ENCODE results near the gene EFR3B. TPM values are rescaled to one million over a fixed set of nuclear protein-coding genes. Genes with fewer than 3 reads are reported as not detected.

Gene EFR3B
- total RNA-seq, 2 experiments from 2014 or later: 0.16 to 0.23 TPM

GRCh38 chr2:25049422-25049821 is 7.5 kb downstream of the EFR3B start:
- ChIA-PET CTCF (interaction anchor here (1.7 to 2.6 kb wide), 2 partner anchors 80 to 147 kb away, joined by 6 to 7 read pairs; no protein-coding TSS in a partner anchor), POLR2A (no interaction called here)
- no peaks in the 10 kb centered on the region for H3K36me3 Mint-ChIP-seq (ENCODE audit: low read depth)
- ATAC-seq (no peak), DNase-seq (no peak)
- H3K27me3 Mint-ChIP-seq: peaks cover 35% of the 10 kb centered on the region
- intact Hi-C loops (cut with micrococcal nuclease): no loop called here
- peaks cover 10% of the 10 kb centered on the region for H3K4me1 Mint-ChIP-seq (ENCODE audit: low read depth)
- TF ChIP-seq, protein P1, sequence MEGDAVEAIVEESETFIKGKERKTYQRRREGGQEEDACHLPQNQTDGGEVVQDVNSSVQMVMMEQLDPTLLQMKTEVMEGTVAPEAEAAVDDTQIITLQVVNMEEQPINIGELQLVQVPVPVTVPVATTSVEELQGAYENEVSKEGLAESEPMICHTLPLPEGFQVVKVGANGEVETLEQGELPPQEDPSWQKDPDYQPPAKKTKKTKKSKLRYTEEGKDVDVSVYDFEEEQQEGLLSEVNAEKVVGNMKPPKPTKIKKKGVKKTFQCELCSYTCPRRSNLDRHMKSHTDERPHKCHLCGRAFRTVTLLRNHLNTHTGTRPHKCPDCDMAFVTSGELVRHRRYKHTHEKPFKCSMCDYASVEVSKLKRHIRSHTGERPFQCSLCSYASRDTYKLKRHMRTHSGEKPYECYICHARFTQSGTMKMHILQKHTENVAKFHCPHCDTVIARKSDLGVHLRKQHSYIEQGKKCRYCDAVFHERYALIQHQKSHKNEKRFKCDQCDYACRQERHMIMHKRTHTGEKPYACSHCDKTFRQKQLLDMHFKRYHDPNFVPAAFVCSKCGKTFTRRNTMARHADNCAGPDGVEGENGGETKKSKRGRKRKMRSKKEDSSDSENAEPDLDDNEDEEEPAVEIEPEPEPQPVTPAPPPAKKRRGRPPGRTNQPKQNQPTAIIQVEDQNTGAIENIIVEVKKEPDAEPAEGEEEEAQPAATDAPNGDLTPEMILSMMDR (IDR thresholded peaks at IDR 0.05): no peak
- no peaks in the 10 kb centered on the region for H3K9me3 Mint-ChIP-seq
- H3K27ac Mint-ChIP-seq: no peak overlapping the region
- no peak overlapping the region for H3K4me3 Mint-ChIP-seq

GRCh38 chr2:25050128-25050527 is 8.3 kb downstream of the EFR3B start:
- DNase-seq (no peak), ATAC-seq (no peak)
- intact Hi-C loops (cut with micrococcal nuclease): no loop called here
- Mint-ChIP-seq H3K36me3 (ENCODE audit: low read depth) (no peaks in the 10 kb centered on the region), H3K9me3 (no peaks in the 10 kb centered on the region), H3K4me1 (ENCODE audit: low read depth) (peaks cover 5% of the 10 kb centered on the region), H3K27me3 (peaks cover 30% of the 10 kb centered on the region), H3K27ac (no peak overlapping the region), H3K4me3 (no peak overlapping the region)
- POLR2A ChIA-PET: interaction anchor here (0.6 kb wide), 2 partner anchors 16 to 1634 kb away, joined by 3 to 4 read pairs; no protein-coding TSS in a partner anchor
- CTCF ChIA-PET: interaction anchor here (1.5 to 2.6 kb wide), 3 partner anchors 75 to 146 kb away, joined by 3 to 7 read pairs (median 6); no protein-coding TSS in a partner anchor
- TF ChIP-seq, protein P1 (IDR thresholded peaks at IDR 0.05): no peak

DNA sequence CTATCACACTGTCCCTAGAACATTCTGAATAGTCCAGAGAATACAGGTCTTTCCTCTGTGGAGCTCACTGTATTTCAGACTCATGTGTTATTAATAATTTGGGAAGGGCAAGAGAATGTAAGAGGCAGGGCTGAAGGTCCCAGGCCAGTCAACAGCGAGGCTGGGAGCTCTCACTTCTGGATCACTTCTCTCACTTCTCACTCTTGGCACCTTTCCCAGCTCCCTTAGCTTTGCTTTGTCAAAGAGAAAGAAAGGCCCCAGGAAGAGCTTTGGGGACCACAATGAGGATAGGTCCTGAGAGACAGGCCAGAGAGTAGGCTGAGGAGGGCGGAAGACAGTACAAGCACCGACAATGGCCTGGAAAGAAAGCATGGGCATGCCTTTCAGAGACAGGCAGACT is 11.2 kb downstream of the EFR3B start:
- Mint-ChIP-seq H3K36me3 (ENCODE audit: low read depth) (no peaks in the 10 kb centered on the region), H3K9me3 (no peaks in the 10 kb centered on the region), H3K4me3 (no peak overlapping the region), H3K27me3 (peaks cover 18% of the 10 kb centered on the region), H3K4me1 (ENCODE audit: low read depth) (peaks cover 4% of the 10 kb centered on the region), H3K27ac (no peak overlapping the region)
- TF ChIP-seq, protein P1 (IDR thresholded peaks at IDR 0.05): no peak
- no peak for DNase-seq
- ATAC-seq: no peak
- intact Hi-C loops (cut with micrococcal nuclease): no loop called here
- POLR2A ChIA-PET: no interaction called here
- CTCF ChIA-PET: no interaction called here

DNA sequence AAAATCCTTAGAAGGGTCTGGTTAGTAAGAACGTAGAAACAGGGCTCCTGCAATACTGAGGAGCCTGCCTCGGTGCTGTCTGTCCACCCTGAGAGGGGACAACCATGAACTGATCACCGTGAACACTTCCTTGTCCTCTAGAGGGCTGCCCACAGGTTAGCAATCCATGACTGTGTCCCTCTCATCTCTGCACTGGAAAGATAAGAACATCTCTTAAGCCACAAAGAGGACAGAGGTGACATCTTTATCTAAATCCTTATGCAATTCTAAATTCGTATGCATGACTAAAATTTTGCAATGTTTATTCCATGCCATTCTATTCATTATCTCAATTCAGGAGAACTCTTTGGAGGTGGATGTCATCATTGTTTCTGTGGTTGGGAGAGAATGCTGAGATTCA is 12.8 kb downstream of the EFR3B start:
- intact Hi-C loops (cut with micrococcal nuclease): no loop called here
- TF ChIP-seq, protein P1 (IDR thresholded peaks at IDR 0.05): no peak
- H3K4me1 Mint-ChIP-seq (ENCODE audit: low read depth): peaks cover 4% of the 10 kb centered on the region
- no peak overlapping the region for H3K27ac Mint-ChIP-seq
- ATAC-seq (no peak), DNase-seq (no peak)
- peaks cover 9% of the 10 kb centered on the region for H3K27me3 Mint-ChIP-seq
- H3K4me3 Mint-ChIP-seq: no peak overlapping the region
- no peaks in the 10 kb centered on the region for H3K9me3 Mint-ChIP-seq
- H3K36me3 Mint-ChIP-seq (ENCODE audit: low read depth): no peaks in the 10 kb centered on the region
- POLR2A ChIA-PET: no interaction called here
- CTCF ChIA-PET: no interaction called here

DNA sequence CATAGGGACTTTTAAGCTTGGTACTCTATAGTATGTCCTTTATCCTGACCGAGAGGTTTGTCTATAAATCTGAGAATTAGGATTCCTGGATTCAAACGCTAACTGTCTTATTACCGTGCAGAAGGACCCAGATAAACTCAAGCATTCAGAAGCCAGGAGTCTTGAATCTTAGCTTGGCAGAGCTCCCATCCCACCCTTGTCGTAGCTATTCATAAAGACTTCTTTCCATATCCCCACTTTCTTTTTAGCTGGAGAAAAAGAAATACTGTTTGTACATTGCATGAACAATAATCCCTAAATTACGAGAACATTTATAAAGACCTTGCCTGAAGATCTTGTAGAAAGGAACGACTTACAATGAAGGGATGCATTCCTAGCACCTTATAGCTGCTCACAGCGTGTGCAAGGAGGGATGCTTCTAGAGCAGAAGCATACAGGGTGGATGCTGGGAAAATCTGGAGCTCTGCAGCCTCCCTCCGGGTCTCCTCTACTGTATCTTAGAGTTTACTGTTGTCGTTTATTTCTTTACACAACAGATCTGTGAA is 13.6 kb downstream of the EFR3B start:
- ChIA-PET POLR2A (interaction anchor here (0.7 kb wide), 1 partner anchor 15 kb away, joined by 3 read pairs; no protein-coding TSS in a partner anchor), CTCF (no interaction called here)
- intact Hi-C loops (cut with micrococcal nuclease): no loop called here
- Mint-ChIP-seq H3K27ac (no peak overlapping the region), H3K4me1 (ENCODE audit: low read depth) (no peaks in the 10 kb centered on the region), H3K36me3 (ENCODE audit: low read depth) (no peaks in the 10 kb centered on the region), H3K27me3 (peaks cover 5% of the 10 kb centered on the region), H3K4me3 (no peak overlapping the region), H3K9me3 (no peaks in the 10 kb centered on the region)
- TF ChIP-seq, protein P1 (IDR thresholded peaks at IDR 0.05): no peak
- DNase-seq (no peak), ATAC-seq (no peak)

Data from activated CD8-positive, alpha-beta T cell treated with anti-CD3 and anti-CD28 coated beads for 36 hours (primary cell).